Medulla oblongata (tissue), 1 donor: ENCODE data around the gene ZNF804A.

Experiments used
- DNase-seq: peaks from one replicate; pipeline ENCODE4 v3.0.0-alpha.2; 2015; ENCODE audit errors: extremely low spot score

ZNF804A gene

GRCh38 chr2:184598316-184599053, at the start of gene ZNF804A:
TSS of gene ZNF804A (plus strand) at chr2:184598529. CDS start at chr2:184598960, 431 bp downstream.
- DNase-seq, result peak; percentile 65

GRCh38 chr2:184549153-184549552, 49.2 kb upstream of the ZNF804A start:
- no peak for DNase-seq

- DNase-seq, result no peak
Measured at GRCh38 chr2:184551626-184552025, 46.7 kb upstream of the ZNF804A start.

- no peak for DNase-seq
Measured at GRCh38 chr2:184554736-184555135, 43.6 kb upstream of the ZNF804A start.

- DNase-seq, result no peak
Measured at GRCh38 chr2:184555352-184555751, 43.0 kb upstream of the ZNF804A start.

- no peak for DNase-seq
Measured at GRCh38 chr2:184556639-184557038, 41.7 kb upstream of the ZNF804A start.

- no peak for DNase-seq
Measured at GRCh38 chr2:184558713-184559464, 39.4 kb upstream of the ZNF804A start.

GRCh38 chr2:184560603-184561002, 37.7 kb upstream of the ZNF804A start:
- DNase-seq, result no peak

GRCh38 chr2:184562532-184562931, 35.8 kb upstream of the ZNF804A start:
- peak; percentile 73 for DNase-seq

GRCh38 chr2:184564092-184564491, 34.2 kb upstream of the ZNF804A start:
- no peak for DNase-seq

- DNase-seq, result no peak
Measured at GRCh38 chr2:184566716-184567115, 31.6 kb upstream of the ZNF804A start.

- DNase-seq, result no peak
Measured at GRCh38 chr2:184577056-184577455, 21.3 kb upstream of the ZNF804A start.

GRCh38 chr2:184577743-184578142, 20.6 kb upstream of the ZNF804A start:
- DNase-seq, result peak; percentile 48

- no peak for DNase-seq
Measured at GRCh38 chr2:184579226-184579625, 19.1 kb upstream of the ZNF804A start.

- no peak for DNase-seq
Measured at GRCh38 chr2:184581391-184581790, 16.9 kb upstream of the ZNF804A start.

- no peak for DNase-seq
Measured at GRCh38 chr2:184589261-184589660, 9.1 kb upstream of the ZNF804A start.

- peak; percentile 51 for DNase-seq
Measured at GRCh38 chr2:184596819-184597411, 1.4 kb upstream of the ZNF804A start.

- DNase-seq, result peak; percentile 64
Measured at GRCh38 chr2:184597571-184597991, 748 bp upstream of the ZNF804A start.

- no peak for DNase-seq
Measured at GRCh38 chr2:184598002-184598315, 370 bp upstream of the ZNF804A start.

- peak; percentile 72 for DNase-seq
Measured at GRCh38 chr2:184599054-184599871, 934 bp downstream of the ZNF804A start.

GRCh38 chr2:184599872-184600222, 1.5 kb downstream of the ZNF804A start:
- DNase-seq, result no peak

- no peak for DNase-seq
Measured at GRCh38 chr2:184602734-184603133, 4.4 kb downstream of the ZNF804A start.
